SK-N-SH treated with all-trans-retinoic acid at 6 μM for 48 hours (cell line): ENCODE measurements around the gene PLP2.

Experiments used
- CREB5 ChIP-seq: fragments of 250-450 bp; sonication (Bioruptor Pico); IDR thresholded peaks from 2 replicates; pipeline ENCODE4 v1.5.1; 2020; ENCODE audit warnings: low read depth, mild to moderate bottlenecking, moderate library complexity
- CSDC2 ChIP-seq: fragments of 250-450 bp; sonication (Bioruptor Pico); IDR thresholded peaks from 2 replicates; pipeline ENCODE4 v1.5.0; 2020; ENCODE audit warnings: mild to moderate bottlenecking, moderate library complexity
- CSRNP3 ChIP-seq: fragments of 250-450 bp; sonication (Bioruptor Pico); IDR thresholded peaks from 2 replicates; pipeline ENCODE4 v1.5.1; 2021; ENCODE audit warnings: mild to moderate bottlenecking, moderate library complexity
- ESRRG ChIP-seq: fragments of 250-450 bp; sonication (Bioruptor Pico); IDR thresholded peaks from 2 replicates; pipeline ENCODE4 v1.6.1; 2021; ENCODE audit warnings: mild to moderate bottlenecking
- ISL1 ChIP-seq: fragments of 250-450 bp; sonication (Bioruptor Pico); IDR thresholded peaks from 2 replicates; pipeline ENCODE4 v2.1.2; 2022; ENCODE audit warnings: mild to moderate bottlenecking, moderate library complexity
- OSR1 ChIP-seq: fragments of 250-450 bp; sonication (Bioruptor Pico); IDR thresholded peaks from 2 replicates; pipeline ENCODE4 v1.8.0; 2022; ENCODE audit warnings: moderate library complexity, mild to moderate bottlenecking, inconsistent platforms
- PATZ1 ChIP-seq: fragments of 250-450 bp; sonication (Bioruptor Pico); IDR thresholded peaks from 2 replicates; pipeline ENCODE4 v1.8.0; 2020; ENCODE audit warnings: mild to moderate bottlenecking, moderate library complexity, borderline replicate concordance
- PPARA ChIP-seq: fragments of 250-450 bp; sonication (Bioruptor Pico); IDR thresholded peaks from 2 replicates; pipeline ENCODE4 v1.5.0; 2020; ENCODE audit warnings: mild to moderate bottlenecking, borderline replicate concordance
- RARB ChIP-seq: fragments of 250-450 bp; sonication (Bioruptor Pico); IDR thresholded peaks from 2 replicates; pipeline ENCODE4 v1.8.0; 2021; ENCODE audit warnings: mild to moderate bottlenecking, moderate library complexity
- ZFP3 ChIP-seq: fragments of 250-450 bp; sonication (Bioruptor Pico); IDR thresholded peaks from 2 replicates; pipeline ENCODE4 v1.5.0; 2020; ENCODE audit warnings: mild to moderate bottlenecking, moderate library complexity
- ZNF8 ChIP-seq: fragments of 450-650 bp; formaldehyde crosslinking; IDR thresholded peaks from 2 replicates; pipeline ENCODE4 v1.5.0; 2020; ENCODE audit warnings: mild to moderate bottlenecking, moderate library complexity

GRCh38 chrX:49212209-49212608 lies 40.5 kb downstream of the PLP2 start:
- TF ChIP-seq CSRNP3 (CRISPR knock-in tag) (no peak), ZFP3 (CRISPR knock-in tag) (no peak), ESRRG (CRISPR knock-in tag) (no peak), ZNF8 (CRISPR knock-in tag) (no peak), CSDC2 (CRISPR knock-in tag) (no peak), PPARA (CRISPR knock-in tag) (no peak), OSR1 (CRISPR knock-in tag) (no peak), PATZ1 (CRISPR knock-in tag) (no peak), CREB5 (CRISPR knock-in tag) (no peak), ISL1 (no peak), RARB (CRISPR knock-in tag) (no peak)
